ENCODE results near the gene CPT1C.

DNA sequence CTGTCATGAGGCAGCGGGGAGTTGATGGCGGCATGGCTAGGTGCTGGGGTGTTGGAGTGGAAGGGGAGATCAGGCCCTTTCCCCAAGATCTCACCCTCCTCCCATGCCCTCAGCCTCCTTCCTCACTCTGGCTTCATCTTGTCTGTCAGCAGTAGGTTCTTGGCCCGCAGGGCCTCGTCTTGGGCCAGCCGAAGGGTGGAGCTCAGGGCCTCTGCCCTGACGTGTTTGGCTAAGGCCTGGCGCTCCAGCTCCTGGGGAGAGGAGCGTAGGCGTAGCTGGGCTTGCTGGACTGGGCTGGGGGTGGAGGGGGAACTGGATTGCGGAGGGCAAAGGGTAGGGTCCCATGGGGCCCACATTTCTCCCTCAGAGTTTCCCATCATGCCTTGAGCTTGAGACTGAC, 49.0 kb downstream of the CPT1C start:
- TF ChIP-seq CTCF (optimal IDR thresholded peaks at IDR 0.05 in 1 of 3, IDR thresholded peaks at IDR 0.05 in 1 of 3, conservative IDR thresholded peaks at IDR 0.05 in 1 of 3; ENCODE audit: extremely low read depth in 1 of 3, insufficient read depth in 2 of 3, low read length in 3 of 3) (no peak), EZH2 (IDR thresholded peaks at IDR 0.05; ENCODE audit: low read length) (no peak)

Data from keratinocyte (primary cell).